Panc1 (cell line): ENCODE results near the gene NOPCHAP1. TPM values are rescaled to one million over a fixed set of nuclear protein-coding genes. Genes with fewer than 3 reads are reported as not detected.

ENCODE experiments used
- ATAC-seq: fragments of 200-7000 bp; cut with Tn5 transposase; 2 replicates; pipeline ENCODE4 v1.9.1; 2020; ENCODE audit warnings: mild to moderate bottlenecking, moderate library complexity
- BruUV-seq: library from RNA; stranded (reverse); fragments of 400-500 nt; replicated peaks from 2 replicates; lab custom pipeline; 2021; lab: Mats Ljungman, UMichigan
- CTCF ChIA-PET: fragments of 300-600 bp; sonication (Branson Sonifier 250); formaldehyde crosslinking; loops from one replicate; lab custom pipeline; 2022; ENCODE audit warnings: antibody characterized with exemption; lab: Charles Lee
- POLR2A ChIA-PET: fragments of 300-600 bp; sonication (Branson Sonifier 250); formaldehyde crosslinking; loops from one replicate; lab custom pipeline; 2022; ENCODE audit warnings: antibody characterized with exemption; lab: Charles Lee
- DNase-seq: peaks from one replicate; pipeline ENCODE4 v3.0.0-alpha.2; 2010; ENCODE audit warnings: low read depth, low spot score
- H3K27ac ChIP-seq: 2 replicates; pipeline ENCODE4 v1.5.1; 2011; ENCODE audit warnings: mild to moderate bottlenecking, low read length, inconsistent platforms
- H3K27me3 ChIP-seq: fragments of 200-500 bp; sonication (Bioruptor generic); 2 replicates; pipeline ENCODE4 v1.6.0; 2014; ENCODE audit warnings: low read length, inconsistent platforms; ENCODE audit not compliant: control insufficient read depth, insufficient read depth
- H3K36me3 ChIP-seq: fragments of 200-500 bp; sonication (Bioruptor generic); 2 replicates; pipeline ENCODE4 v1.5.1; 2014; ENCODE audit warnings: inconsistent platforms, mild to moderate bottlenecking, low read length, moderate library complexity; ENCODE audit not compliant: control insufficient read depth, insufficient read depth
- H3K4me1 ChIP-seq: 2 replicates; pipeline ENCODE4 v1.5.1; 2011; ENCODE audit warnings: inconsistent platforms, mild to moderate bottlenecking, low read length, moderate library complexity; ENCODE audit not compliant: control insufficient read depth, insufficient read depth
- H3K4me3 ChIP-seq, 2 experiments: 2 replicates each; pipeline ENCODE4 v1.5.1; 2011 to 2012; ENCODE audit warnings: low read depth in 2 of 2, low read length in 2 of 2, mild to moderate bottlenecking in 2 of 2, inconsistent platforms in 1 of 2, moderate library complexity in 1 of 2
- H3K9me3 ChIP-seq: fragments of 200-500 bp; sonication (Bioruptor generic); 2 replicates; pipeline ENCODE4 v1.5.1; 2014; ENCODE audit warnings: low read depth, mild to moderate bottlenecking, inconsistent platforms, low read length, moderate library complexity; ENCODE audit not compliant: control insufficient read depth, insufficient read depth
- SIN3A ChIP-seq: IDR thresholded peaks from 2 replicates; pipeline ENCODE4 v1.6.1; 2012; ENCODE audit warnings: low read depth, mild to moderate bottlenecking, low read length, moderate library complexity, borderline replicate concordance; ENCODE audit not compliant: insufficient read depth
- TCF7L2 ChIP-seq: IDR thresholded peaks from 2 replicates; pipeline ENCODE4 v1.6.1; 2011; ENCODE audit warnings: mild to moderate bottlenecking, low read depth, low read length, inconsistent platforms
- in situ Hi-C: cut with HindIII; loops from 2 replicates; pipeline ENCODE4 v1.10.0; 2016; ENCODE audit warnings: low sequenced_read_pairs, low pct_unique_long_range_greater_than_20kb
- intact Hi-C: fragments of 100-400 bp; cut with micrococcal nuclease; formaldehyde crosslinking; loops from one replicate; pipeline ENCODE4 v1.10.0; 2022; ENCODE audit not compliant: unreplicated experiment
- total RNA-seq: library from RNA; stranded (reverse); gene quantifications from one replicate; pipeline ENCODE4 v1.2.1, GENCODE V29; 2021; ENCODE audit not compliant: unreplicated experiment
- TF ChIP-seq, protein P1 (sequence below), 2 experiments: IDR thresholded peaks; 2 replicates each; pipeline ENCODE4 v1.6.1; 2011 to 2012; ENCODE audit warnings: low read depth in 2 of 2, control low read depth in 1 of 2, low read length in 1 of 2, mild to moderate bottlenecking in 1 of 2, moderate library complexity in 1 of 2; ENCODE audit not compliant: insufficient read depth in 1 of 2
- TF ChIP-seq, protein P2 (sequence below): fragments of 450-650 bp; IDR thresholded peaks from 2 replicates; pipeline ENCODE4 v1.5.1; 2017; ENCODE audit warnings: mild to moderate bottlenecking

Gene NOPCHAP1
- total RNA-seq, 1 experiment from 2014 or later: 24.0 TPM

DNA sequence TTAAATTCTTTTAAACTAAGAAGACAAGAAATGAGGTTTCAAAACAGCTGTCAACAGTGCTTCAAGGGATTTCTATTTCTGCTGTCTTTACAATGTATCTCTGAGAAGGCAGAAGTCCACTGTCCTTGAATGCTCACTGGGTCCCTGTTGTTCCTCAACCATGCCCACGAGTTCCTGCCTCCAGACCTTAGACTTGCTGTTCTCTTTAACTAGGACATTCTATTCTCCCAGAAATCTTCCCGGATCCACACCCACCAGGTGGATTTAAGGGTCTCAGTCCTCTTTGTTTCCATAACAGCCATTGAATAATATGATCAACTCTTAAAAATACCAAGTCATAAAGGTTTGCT lies 21.3 kb upstream of the NOPCHAP1 start:
- no peaks in the 10 kb centered on the region for H3K9me3 ChIP-seq
- DNase-seq (no peak), ATAC-seq (no peak)
- no peak for TF ChIP-seq SIN3A
- TF ChIP-seq, protein P1, sequence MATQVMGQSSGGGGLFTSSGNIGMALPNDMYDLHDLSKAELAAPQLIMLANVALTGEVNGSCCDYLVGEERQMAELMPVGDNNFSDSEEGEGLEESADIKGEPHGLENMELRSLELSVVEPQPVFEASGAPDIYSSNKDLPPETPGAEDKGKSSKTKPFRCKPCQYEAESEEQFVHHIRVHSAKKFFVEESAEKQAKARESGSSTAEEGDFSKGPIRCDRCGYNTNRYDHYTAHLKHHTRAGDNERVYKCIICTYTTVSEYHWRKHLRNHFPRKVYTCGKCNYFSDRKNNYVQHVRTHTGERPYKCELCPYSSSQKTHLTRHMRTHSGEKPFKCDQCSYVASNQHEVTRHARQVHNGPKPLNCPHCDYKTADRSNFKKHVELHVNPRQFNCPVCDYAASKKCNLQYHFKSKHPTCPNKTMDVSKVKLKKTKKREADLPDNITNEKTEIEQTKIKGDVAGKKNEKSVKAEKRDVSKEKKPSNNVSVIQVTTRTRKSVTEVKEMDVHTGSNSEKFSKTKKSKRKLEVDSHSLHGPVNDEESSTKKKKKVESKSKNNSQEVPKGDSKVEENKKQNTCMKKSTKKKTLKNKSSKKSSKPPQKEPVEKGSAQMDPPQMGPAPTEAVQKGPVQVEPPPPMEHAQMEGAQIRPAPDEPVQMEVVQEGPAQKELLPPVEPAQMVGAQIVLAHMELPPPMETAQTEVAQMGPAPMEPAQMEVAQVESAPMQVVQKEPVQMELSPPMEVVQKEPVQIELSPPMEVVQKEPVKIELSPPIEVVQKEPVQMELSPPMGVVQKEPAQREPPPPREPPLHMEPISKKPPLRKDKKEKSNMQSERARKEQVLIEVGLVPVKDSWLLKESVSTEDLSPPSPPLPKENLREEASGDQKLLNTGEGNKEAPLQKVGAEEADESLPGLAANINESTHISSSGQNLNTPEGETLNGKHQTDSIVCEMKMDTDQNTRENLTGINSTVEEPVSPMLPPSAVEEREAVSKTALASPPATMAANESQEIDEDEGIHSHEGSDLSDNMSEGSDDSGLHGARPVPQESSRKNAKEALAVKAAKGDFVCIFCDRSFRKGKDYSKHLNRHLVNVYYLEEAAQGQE (IDR thresholded peaks at IDR 0.05; ENCODE audit: insufficient read depth in 1 of 2, low read depth in 2 of 2, low read length in 1 of 2): no peak
- no peak overlapping the region for H3K27ac ChIP-seq
- BruUV-seq: no TSS peak
- in situ Hi-C loops: no loop called here
- POLR2A ChIA-PET: no interaction called here
- intact Hi-C loops: no loop called here
- peaks cover 6% of the 10 kb centered on the region; the same call in 1 of the 2 replicates for H3K27me3 ChIP-seq
- CTCF ChIA-PET: no interaction called here
- H3K4me3 ChIP-seq: no peak overlapping the region
- no peaks in the 10 kb centered on the region for H3K36me3 ChIP-seq
- H3K4me1 ChIP-seq: peaks cover 4% of the 10 kb centered on the region; the same call in 1 of the 2 replicates

GRCh38 chr12:104966677-104967076 lies 19.4 kb upstream of the NOPCHAP1 start:
- in situ Hi-C loops (no loop called here), intact Hi-C loops (no loop called here)
- BruUV-seq: no TSS peak
- no peak overlapping the region for H3K27ac ChIP-seq
- ChIA-PET POLR2A (no interaction called here), CTCF (no interaction called here)
- TF ChIP-seq, protein P1 (IDR thresholded peaks at IDR 0.05; ENCODE audit: insufficient read depth in 1 of 2, low read depth in 2 of 2, low read length in 1 of 2): no peak
- TF ChIP-seq, protein P2, sequence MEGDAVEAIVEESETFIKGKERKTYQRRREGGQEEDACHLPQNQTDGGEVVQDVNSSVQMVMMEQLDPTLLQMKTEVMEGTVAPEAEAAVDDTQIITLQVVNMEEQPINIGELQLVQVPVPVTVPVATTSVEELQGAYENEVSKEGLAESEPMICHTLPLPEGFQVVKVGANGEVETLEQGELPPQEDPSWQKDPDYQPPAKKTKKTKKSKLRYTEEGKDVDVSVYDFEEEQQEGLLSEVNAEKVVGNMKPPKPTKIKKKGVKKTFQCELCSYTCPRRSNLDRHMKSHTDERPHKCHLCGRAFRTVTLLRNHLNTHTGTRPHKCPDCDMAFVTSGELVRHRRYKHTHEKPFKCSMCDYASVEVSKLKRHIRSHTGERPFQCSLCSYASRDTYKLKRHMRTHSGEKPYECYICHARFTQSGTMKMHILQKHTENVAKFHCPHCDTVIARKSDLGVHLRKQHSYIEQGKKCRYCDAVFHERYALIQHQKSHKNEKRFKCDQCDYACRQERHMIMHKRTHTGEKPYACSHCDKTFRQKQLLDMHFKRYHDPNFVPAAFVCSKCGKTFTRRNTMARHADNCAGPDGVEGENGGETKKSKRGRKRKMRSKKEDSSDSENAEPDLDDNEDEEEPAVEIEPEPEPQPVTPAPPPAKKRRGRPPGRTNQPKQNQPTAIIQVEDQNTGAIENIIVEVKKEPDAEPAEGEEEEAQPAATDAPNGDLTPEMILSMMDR: no peak
- no peak for TF ChIP-seq TCF7L2
- TF ChIP-seq SIN3A: no peak
- H3K4me1 ChIP-seq: no peaks in the 10 kb centered on the region
- DNase-seq (no peak), ATAC-seq (no peak)
- no peaks in the 10 kb centered on the region for H3K36me3 ChIP-seq
- H3K4me3 ChIP-seq: no peak overlapping the region
- peaks cover 6% of the 10 kb centered on the region; the same call in 1 of the 2 replicates for H3K27me3 ChIP-seq
- H3K9me3 ChIP-seq: no peaks in the 10 kb centered on the region
